T-helper 1 cell treated with Interleukin-12 subunit alpha and Interleukin-12 subunit beta and Interleukin-4 antibody, amounts not matched to agents 30 μg/mL and 1 μg/mL, for 36 hours (primary cell): Measurements from ENCODE around the gene UGT3A1.
A peak's percentile ranks its signal among the peaks of the same experiment; 100 is the strongest.

Experiments used
- H3K27ac Mint-ChIP-seq: one replicate; pipeline ENCODE4 v1.8.0; 2021; ENCODE audit warnings: mild to moderate bottlenecking, mixed read lengths
- H3K27me3 Mint-ChIP-seq: one replicate; pipeline ENCODE4 v1.8.0; 2021; ENCODE audit warnings: low read depth, mixed read lengths
- H3K36me3 Mint-ChIP-seq: one replicate; pipeline ENCODE4 v1.8.0; 2021; ENCODE audit warnings: low read depth, mixed read lengths
- H3K4me1 Mint-ChIP-seq: one replicate; pipeline ENCODE4 v1.8.0; 2021; ENCODE audit warnings: low read depth, mixed read lengths
- H3K4me3 Mint-ChIP-seq: one replicate; pipeline ENCODE4 v1.8.0; 2021; ENCODE audit warnings: mild to moderate bottlenecking, moderate library complexity, mixed read lengths
- H3K9me3 Mint-ChIP-seq: one replicate; pipeline ENCODE4 v1.8.0; 2021; ENCODE audit warnings: mixed read lengths

Gene UGT3A1

GRCh38 chr5:35960328-35960727, 30.9 kb downstream of the UGT3A1 start:
- peaks cover 10% of the 10 kb centered on the region for H3K27me3 Mint-ChIP-seq
- no peaks in the 10 kb centered on the region for H3K9me3 Mint-ChIP-seq
- no peak overlapping the region for H3K4me3 Mint-ChIP-seq
- no peaks in the 10 kb centered on the region for H3K36me3 Mint-ChIP-seq
- H3K27ac Mint-ChIP-seq, result no peak overlapping the region
- H3K4me1 Mint-ChIP-seq, result no peaks in the 10 kb centered on the region

GRCh38 chr5:35956429-35956828, 34.8 kb downstream of the UGT3A1 start:
- Mint-ChIP-seq H3K27me3 (peaks cover 41% of the 10 kb centered on the region), H3K9me3 (no peaks in the 10 kb centered on the region), H3K4me3 (no peak overlapping the region), H3K36me3 (no peaks in the 10 kb centered on the region), H3K27ac (no peak overlapping the region), H3K4me1 (no peaks in the 10 kb centered on the region)

GRCh38 chr5:35954175-35954574, 37.0 kb downstream of the UGT3A1 start:
- Mint-ChIP-seq H3K9me3 (no peaks in the 10 kb centered on the region), H3K4me3 (no peak overlapping the region), H3K4me1 (no peaks in the 10 kb centered on the region), H3K36me3 (no peaks in the 10 kb centered on the region), H3K27me3 (peaks cover 45% of the 10 kb centered on the region), H3K27ac (no peak overlapping the region)

GRCh38 chr5:35947085-35947484, 44.1 kb downstream of the UGT3A1 start:
- H3K4me3 Mint-ChIP-seq, result no peak overlapping the region
- no peaks in the 10 kb centered on the region for H3K9me3 Mint-ChIP-seq
- peaks cover 15% of the 10 kb centered on the region for H3K27me3 Mint-ChIP-seq
- no peaks in the 10 kb centered on the region for H3K4me1 Mint-ChIP-seq
- H3K36me3 Mint-ChIP-seq, result no peaks in the 10 kb centered on the region
- no peak overlapping the region for H3K27ac Mint-ChIP-seq

- Mint-ChIP-seq H3K36me3 (no peaks in the 10 kb centered on the region), H3K27me3 (peaks cover 14% of the 10 kb centered on the region), H3K4me3 (no peak overlapping the region), H3K27ac (no peak overlapping the region), H3K4me1 (no peaks in the 10 kb centered on the region), H3K9me3 (no peaks in the 10 kb centered on the region)
Observed at GRCh38 chr5:35939639-35940038, 51.6 kb downstream of the UGT3A1 start.

- no peaks in the 10 kb centered on the region for H3K9me3 Mint-ChIP-seq
- H3K27me3 Mint-ChIP-seq, result peaks cover 11% of the 10 kb centered on the region
- no peak within 1 kb of the TSS for H3K27ac Mint-ChIP-seq
- H3K36me3 Mint-ChIP-seq, result no peaks in the 10 kb centered on the region
- no peak within 1 kb of the TSS for H3K4me3 Mint-ChIP-seq
- H3K4me1 Mint-ChIP-seq, result no peaks in the 10 kb centered on the region
Observed at GRCh38 chr5:35938568-35939227, 52.5 kb downstream of the UGT3A1 start, which contains the start of gene CAPSL. Gene CAPSL (minus strand): TSS chr5:35938622. CDS start chr5:35921120, 17,502 bp downstream.

GRCh38 chr5:35926389-35927051, 64.7 kb downstream of the UGT3A1 start:
- Mint-ChIP-seq H3K4me3 (peak overlapping the region; percentile 8), H3K27me3 (peaks cover 3% of the 10 kb centered on the region), H3K9me3 (no peaks in the 10 kb centered on the region), H3K27ac (no peak overlapping the region), H3K36me3 (peaks cover 3% of the 10 kb centered on the region), H3K4me1 (peaks cover 28% of the 10 kb centered on the region)

- Mint-ChIP-seq H3K9me3 (peaks cover 4% of the 10 kb centered on the region), H3K4me1 (peaks cover 31% of the 10 kb centered on the region), H3K27ac (peak overlapping the region; percentile 60), H3K4me3 (peak overlapping the region; percentile 69), H3K27me3 (no peaks in the 10 kb centered on the region), H3K36me3 (peaks cover 4% of the 10 kb centered on the region)
Observed at GRCh38 chr5:35924950-35925722, 66.1 kb downstream of the UGT3A1 start.

- Mint-ChIP-seq H3K27ac (peak overlapping the region; percentile 17), H3K9me3 (peaks cover 9% of the 10 kb centered on the region), H3K4me3 (peak overlapping the region; percentile 69)
Observed at GRCh38 chr5:35924122-35924949, 66.9 kb downstream of the UGT3A1 start.

GRCh38 chr5:35922468-35922867, 68.7 kb downstream of the UGT3A1 start:
- Mint-ChIP-seq H3K4me3 (no peak overlapping the region), H3K9me3 (peaks cover 20% of the 10 kb centered on the region), H3K27ac (no peak overlapping the region), H3K4me1 (peaks cover 39% of the 10 kb centered on the region), H3K27me3 (no peaks in the 10 kb centered on the region), H3K36me3 (peaks cover 17% of the 10 kb centered on the region)

More at GRCh38 chr5:35924122-35924949, 66.9 kb downstream of the UGT3A1 start:
- H3K27me3 Mint-ChIP-seq, result no peaks in the 10 kb centered on the region
- peaks cover 7% of the 10 kb centered on the region for H3K36me3 Mint-ChIP-seq
- H3K4me1 Mint-ChIP-seq, result peaks cover 35% of the 10 kb centered on the region

GRCh38 chr5:35921930-35922329, 69.3 kb downstream of the UGT3A1 start:
- peaks cover 20% of the 10 kb centered on the region for H3K9me3 Mint-ChIP-seq

GRCh38 chr5:35920890-35921289, 70.3 kb downstream of the UGT3A1 start:
- peaks cover 35% of the 10 kb centered on the region for H3K4me1 Mint-ChIP-seq
- H3K4me3 Mint-ChIP-seq, result no peak overlapping the region
- no peak overlapping the region for H3K27ac Mint-ChIP-seq
- no peaks in the 10 kb centered on the region for H3K27me3 Mint-ChIP-seq
- H3K36me3 Mint-ChIP-seq, result peaks cover 18% of the 10 kb centered on the region
- H3K9me3 Mint-ChIP-seq, result peaks cover 28% of the 10 kb centered on the region

More at GRCh38 chr5:35921930-35922329, 69.3 kb downstream of the UGT3A1 start:
- H3K27ac Mint-ChIP-seq, result no peak overlapping the region
- H3K4me3 Mint-ChIP-seq, result no peak overlapping the region
- H3K4me1 Mint-ChIP-seq, result peaks cover 39% of the 10 kb centered on the region
- H3K27me3 Mint-ChIP-seq, result no peaks in the 10 kb centered on the region
- H3K36me3 Mint-ChIP-seq, result peaks cover 17% of the 10 kb centered on the region

- Mint-ChIP-seq H3K27me3 (no peaks in the 10 kb centered on the region), H3K4me1 (peaks cover 21% of the 10 kb centered on the region), H3K4me3 (no peak overlapping the region), H3K9me3 (peaks cover 40% of the 10 kb centered on the region), H3K27ac (peak overlapping the region; percentile 46), H3K36me3 (peaks cover 18% of the 10 kb centered on the region)
Observed at GRCh38 chr5:35919191-35919590, 72.0 kb downstream of the UGT3A1 start.

- Mint-ChIP-seq H3K36me3 (peaks cover 13% of the 10 kb centered on the region), H3K4me1 (peaks cover 33% of the 10 kb centered on the region), H3K9me3 (peaks cover 26% of the 10 kb centered on the region), H3K4me3 (no peak overlapping the region), H3K27me3 (peaks cover 3% of the 10 kb centered on the region), H3K27ac (no peak overlapping the region)
Observed at GRCh38 chr5:35908814-35909213, 82.4 kb downstream of the UGT3A1 start.
